ENCODE data around the gene NECTIN4. TPM values are rescaled to one million over a fixed set of nuclear protein-coding genes. Genes with fewer than 3 reads are reported as not detected.

Gene NECTIN4
- total and polyA plus RNA-seq, 2 of the 13 experiments (the other 11 are each of a cell fraction or from before 2014, with no cell fraction given): 5.9 to 12.4 TPM

GRCh38 chr1:161128591-161129420, 39.4 kb upstream of the NECTIN4 start:
- DNase-seq (ENCODE audit: low spot score) (no peak), FAIRE-seq (no peak), ATAC-seq (no peak)
- Histone ChIP-seq H2AFZ (ENCODE audit: low read length) (no peak overlapping the region), H3K9me3 (ENCODE audit: low read length) (no peaks in the 10 kb centered on the region), H3K9ac (ENCODE audit: insufficient read depth, low read depth, low read length) (no peak overlapping the region), H3K27ac (ENCODE audit: extremely low read length, insufficient read depth, low read length) (no peak overlapping the region), H3K4me3 (replicated peaks in 1 of 3; ENCODE audit: insufficient read depth in 1 of 3, low read depth in 2 of 3, low read length in 3 of 3) (no peak overlapping the region), H3K4me1 (ENCODE audit: insufficient read depth, low read length) (peaks cover 21% of the 10 kb centered on the region), H3K4me2 (ENCODE audit: low read depth, low read length) (no peak overlapping the region), H3K79me2 (ENCODE audit: insufficient read depth, low read length) (peaks cover 35% of the 10 kb centered on the region), H4K20me1 (ENCODE audit: insufficient read depth, low read length) (no peaks in the 10 kb centered on the region), H3K36me3 (replicated peaks in 1 of 2; ENCODE audit: control insufficient read depth in 1 of 2, insufficient read depth in 2 of 2, low read length in 2 of 2) (peaks cover 10 to 39% of the 10 kb centered on the region in 2 experiments; a peak in 4 of 5 replicates), H3K27me3 (ENCODE audit: control insufficient read depth in 1 of 2, insufficient read depth in 2 of 2, low read length in 2 of 2) (no peaks in the 10 kb centered on the region; a peak in 1 of 5 replicates)
- in situ Hi-C loops (cut with HindIII; ENCODE audit: extremely low pct_ligation_motif_present, low pct_unique_long_range_greater_than_20kb) (no loop called here), intact Hi-C loops (cut with micrococcal nuclease; ENCODE audit: unreplicated experiment) (no loop called here)
- CTCF ChIA-PET (ENCODE audit: low intra/inter-chr PET ratio, low total read pairs): no interaction called here
- no TSS peak for BruUV-seq (replicated peaks)
- POLR2A ChIA-PET: interaction anchor here (1.1 kb wide), 1 partner anchor 11 kb away, joined by 4 read pairs; the partner anchor contains the start of genes NIT1 and PFDN2
- 95% methylated on average over 4 of the region's 4 CpGs for WGBS (ENCODE audit: low lambda C conversion rate)
- TF ChIP-seq RXRB (CRISPR knock-in tag; IDR thresholded peaks at IDR 0.05; ENCODE audit: borderline replicate concordance) (no peak), MLX (CRISPR knock-in tag; IDR thresholded peaks at IDR 0.05) (no peak), ZNF530 (CRISPR knock-in tag; IDR thresholded peaks at IDR 0.05; ENCODE audit: low read depth) (no peak), ZSCAN30 (CRISPR knock-in tag; IDR thresholded peaks at IDR 0.05) (no peak), ZNF121 (CRISPR knock-in tag; IDR thresholded peaks at IDR 0.05) (no peak), ZBTB33 (CRISPR knock-in tag; IDR thresholded peaks at IDR 0.05) (no peak), ZNF790 (CRISPR knock-in tag; IDR thresholded peaks at IDR 0.05; ENCODE audit: borderline replicate concordance) (no peak), GRHL1 (CRISPR knock-in tag; conservative IDR thresholded peaks at IDR 0.05) (no peak), ZC3H4 (CRISPR knock-in tag; IDR thresholded peaks at IDR 0.05; ENCODE audit: borderline replicate concordance) (no peak)

Measured in HepG2 (cell line).